Panc1 (cell line): ENCODE measurements around the gene CDC42. TPM values are rescaled to one million over a fixed set of nuclear protein-coding genes. Genes with fewer than 3 reads are reported as not detected.
"Not testable (repeated sequence)": the region's sequence is repeated elsewhere in the genome, so short reads cannot be mapped to it uniquely, and the experiment has no call there.

Experiments used
- ATAC-seq: fragments of 200-7000 bp; cut with Tn5 transposase; 2 replicates; pipeline ENCODE4 v1.9.1; 2020; ENCODE audit warnings: mild to moderate bottlenecking, moderate library complexity
- Bru-seq: library from RNA; stranded (reverse); fragments of 400-500 nt; gene quantifications from one replicate; lab custom pipeline; 2021; lab: Mats Ljungman, UMichigan
- BruChase-seq, 2 experiments: library from RNA; stranded (reverse); fragments of 400-500 nt; gene quantifications; one replicate each; lab custom pipeline; 2021; lab: Mats Ljungman, UMichigan
- BruUV-seq: library from RNA; stranded (reverse); fragments of 400-500 nt; replicated peaks from 2 replicates; lab custom pipeline; 2021; lab: Mats Ljungman, UMichigan
- CTCF ChIA-PET: fragments of 300-600 bp; sonication (Branson Sonifier 250); formaldehyde crosslinking; loops from one replicate; lab custom pipeline; 2022; ENCODE audit warnings: antibody characterized with exemption; lab: Charles Lee
- POLR2A ChIA-PET: fragments of 300-600 bp; sonication (Branson Sonifier 250); formaldehyde crosslinking; loops from one replicate; lab custom pipeline; 2022; ENCODE audit warnings: antibody characterized with exemption; lab: Charles Lee
- DNase-seq: peaks from one replicate; pipeline ENCODE4 v3.0.0-alpha.2; 2010; ENCODE audit warnings: low read depth, low spot score
- H3K27ac ChIP-seq: 2 replicates; pipeline ENCODE4 v1.5.1; 2011; ENCODE audit warnings: mild to moderate bottlenecking, low read length, inconsistent platforms
- H3K27me3 ChIP-seq: fragments of 200-500 bp; sonication (Bioruptor generic); 2 replicates; pipeline ENCODE4 v1.6.0; 2014; ENCODE audit warnings: low read length, inconsistent platforms; ENCODE audit not compliant: control insufficient read depth, insufficient read depth
- H3K36me3 ChIP-seq: fragments of 200-500 bp; sonication (Bioruptor generic); 2 replicates; pipeline ENCODE4 v1.5.1; 2014; ENCODE audit warnings: inconsistent platforms, mild to moderate bottlenecking, low read length, moderate library complexity; ENCODE audit not compliant: control insufficient read depth, insufficient read depth
- H3K4me1 ChIP-seq: 2 replicates; pipeline ENCODE4 v1.5.1; 2011; ENCODE audit warnings: inconsistent platforms, mild to moderate bottlenecking, low read length, moderate library complexity; ENCODE audit not compliant: control insufficient read depth, insufficient read depth
- H3K4me3 ChIP-seq, 2 experiments: 2 replicates each; pipeline ENCODE4 v1.5.1; 2011 to 2012; ENCODE audit warnings: low read depth in 2 of 2, low read length in 2 of 2, mild to moderate bottlenecking in 2 of 2, inconsistent platforms in 1 of 2, moderate library complexity in 1 of 2
- H3K9me3 ChIP-seq: fragments of 200-500 bp; sonication (Bioruptor generic); 2 replicates; pipeline ENCODE4 v1.5.1; 2014; ENCODE audit warnings: low read depth, mild to moderate bottlenecking, inconsistent platforms, low read length, moderate library complexity; ENCODE audit not compliant: control insufficient read depth, insufficient read depth
- CTCF ChIP-seq: fragments of 450-650 bp; IDR thresholded peaks from 2 replicates; pipeline ENCODE4 v1.5.1; 2017; ENCODE audit warnings: mild to moderate bottlenecking
- POLR2AphosphoS5 ChIP-seq: IDR thresholded peaks from 2 replicates; pipeline ENCODE4 v1.6.1; 2012; ENCODE audit warnings: mild to moderate bottlenecking, low read depth, low read length, moderate library complexity
- SIN3A ChIP-seq: IDR thresholded peaks from 2 replicates; pipeline ENCODE4 v1.6.1; 2012; ENCODE audit warnings: low read depth, mild to moderate bottlenecking, low read length, moderate library complexity, borderline replicate concordance; ENCODE audit not compliant: insufficient read depth
- in situ Hi-C: cut with HindIII; loops from 2 replicates; pipeline ENCODE4 v1.10.0; 2016; ENCODE audit warnings: low sequenced_read_pairs, low pct_unique_long_range_greater_than_20kb
- intact Hi-C: fragments of 100-400 bp; cut with micrococcal nuclease; formaldehyde crosslinking; loops from one replicate; pipeline ENCODE4 v1.10.0; 2022; ENCODE audit not compliant: unreplicated experiment
- long read RNA-seq: library from polyadenylated mRNA; unstranded; transcript quantifications from one replicate; pipeline ENCODE4 v2.0.0, GENCODE V29; 2021; ENCODE audit not compliant: unreplicated experiment
- polyA plus RNA-seq: library from polyadenylated mRNA; unstranded; fragments of >200 nt; gene quantifications from one replicate; pipeline ENCODE4 v1.2.1, GENCODE V29; 2012; ENCODE audit warnings: missing spikeins; ENCODE audit not compliant: insufficient read length
- total RNA-seq: library from RNA; stranded (reverse); gene quantifications from one replicate; pipeline ENCODE4 v1.2.1, GENCODE V29; 2021; ENCODE audit not compliant: unreplicated experiment

The CDC42 gene
- 240 TPM for total RNA-seq
- 137 TPM for polyA plus RNA-seq
- percentile 98 among the genes with signal in this experiment for Bru-seq, nascent RNA
- percentile 94 among the genes with signal in this experiment for BruChase-seq, experiment 1, labeled RNA remaining after a 2-hour chase
- percentile 96 among the genes with signal in this experiment for BruChase-seq, experiment 2, labeled RNA remaining after a 6-hour chase
- long read RNA-seq, partial matches to known transcripts, result 15 of 92 reads
- long read RNA-seq, other reads (novel, unspliced or antisense), result 74 of 92 reads

- intact Hi-C loops (no loop called here), in situ Hi-C loops (no loop called here)
- TF ChIP-seq POLR2AphosphoS5 (peak; percentile 95), SIN3A (peak; percentile 77; the same call in 1 of the 2 replicates), CTCF (no peak)
- DNase-seq, result peak; percentile 60
- POLR2A ChIA-PET, result interaction anchor here (1.4 kb wide), 1 partner anchor 27 kb away, joined by 15 read pairs; no protein-coding TSS in a partner anchor
- Histone ChIP-seq H3K27me3 (no peaks in the 10 kb centered on the region), H3K4me3 (peak within 1 kb of the TSS; percentile 86 to 88), H3K36me3 (peaks cover 4% of the 10 kb centered on the region; the same call in 1 of the 2 replicates), H3K9me3 (no peaks in the 10 kb centered on the region), H3K27ac (peak within 1 kb of the TSS; percentile 88), H3K4me1 (peaks cover 26% of the 10 kb centered on the region)
- CTCF ChIA-PET, result interaction anchor here (0.6 to 0.7 kb wide), 3 partner anchors 29 to 89 kb away, joined by 3 to 6 read pairs (median 3); no protein-coding TSS in a partner anchor
- BruUV-seq, result TSS peak; percentile 81
- peak; percentile 98 for ATAC-seq
Measured at GRCh38 chr1:22052115-22053016, at the start of gene CDC42. Gene CDC42, plus strand, starts transcription at chr1:22052709. Its CDS starts 25,770 bp downstream, at chr1:22078479.

GRCh38 chr1:22002875-22003274 is 49.6 kb upstream of the CDC42 start:
- intact Hi-C loops, BruUV-seq, H3K4me3 ChIP-seq, H3K9me3 ChIP-seq, CTCF ChIA-PET, H3K36me3 ChIP-seq, DNase-seq, ATAC-seq, H3K27me3 ChIP-seq, H3K4me1 ChIP-seq, POLR2A ChIA-PET, H3K27ac ChIP-seq, in situ Hi-C loops: not testable (repeated sequence)

GRCh38 chr1:22003959-22004358 is 48.5 kb upstream of the CDC42 start:
- in situ Hi-C loops, H3K27me3 ChIP-seq, H3K36me3 ChIP-seq, DNase-seq, H3K9me3 ChIP-seq, H3K4me3 ChIP-seq, BruUV-seq, intact Hi-C loops, H3K27ac ChIP-seq, ATAC-seq, H3K4me1 ChIP-seq: not testable (repeated sequence)
- CTCF ChIA-PET, result interaction anchor here (0.6 to 0.7 kb wide), 2 partner anchors 39 to 349 kb away, joined by 3 to 4 read pairs; no protein-coding TSS in a partner anchor
- POLR2A ChIA-PET, result interaction anchor here (0.6 kb wide), 1 partner anchor 457 kb away, joined by 3 read pairs; no protein-coding TSS in a partner anchor

- H3K9me3 ChIP-seq, BruUV-seq, H3K36me3 ChIP-seq, in situ Hi-C loops, POLR2A ChIA-PET, intact Hi-C loops, H3K27me3 ChIP-seq, H3K4me1 ChIP-seq, CTCF ChIA-PET, DNase-seq, H3K4me3 ChIP-seq: not testable (repeated sequence)
- H3K27ac ChIP-seq, result peak overlapping the region; percentile 17; the same call in 1 of the 2 replicates
- ATAC-seq, result peak; percentile 88
Measured at GRCh38 chr1:22005261-22006149, 47.0 kb upstream of the CDC42 start.

- in situ Hi-C loops, ATAC-seq, H3K27ac ChIP-seq, H3K4me3 ChIP-seq, BruUV-seq, POLR2A ChIA-PET, DNase-seq, H3K9me3 ChIP-seq, H3K4me1 ChIP-seq, CTCF ChIA-PET, intact Hi-C loops, H3K27me3 ChIP-seq, H3K36me3 ChIP-seq: not testable (repeated sequence)
Measured at GRCh38 chr1:22006736-22007135, 45.8 kb upstream of the CDC42 start.
